HL-60/S4 treated with phorbol 12-myristate 13-acetate at 8.2 ng/mL for 4 days and 3 days (cell line): ENCODE measurements around the gene GNAI2.
"Not testable (repeated sequence)": the region's sequence is repeated elsewhere in the genome, so short reads cannot be mapped to it uniquely, and the experiment has no call there.

Experiments
- in situ Hi-C: fragments of 300-500 bp; cut with MboI; formaldehyde crosslinking; loops from 2 replicates; pipeline ENCODE4 v1.15.0; 2022; ENCODE audit warnings: low sequenced_read_pairs

The GNAI2 gene

GRCh38 chr3:50263478-50264382, 27.7 kb downstream of the GNAI2 start:
- in situ Hi-C loops, result no loop called here

DNA sequence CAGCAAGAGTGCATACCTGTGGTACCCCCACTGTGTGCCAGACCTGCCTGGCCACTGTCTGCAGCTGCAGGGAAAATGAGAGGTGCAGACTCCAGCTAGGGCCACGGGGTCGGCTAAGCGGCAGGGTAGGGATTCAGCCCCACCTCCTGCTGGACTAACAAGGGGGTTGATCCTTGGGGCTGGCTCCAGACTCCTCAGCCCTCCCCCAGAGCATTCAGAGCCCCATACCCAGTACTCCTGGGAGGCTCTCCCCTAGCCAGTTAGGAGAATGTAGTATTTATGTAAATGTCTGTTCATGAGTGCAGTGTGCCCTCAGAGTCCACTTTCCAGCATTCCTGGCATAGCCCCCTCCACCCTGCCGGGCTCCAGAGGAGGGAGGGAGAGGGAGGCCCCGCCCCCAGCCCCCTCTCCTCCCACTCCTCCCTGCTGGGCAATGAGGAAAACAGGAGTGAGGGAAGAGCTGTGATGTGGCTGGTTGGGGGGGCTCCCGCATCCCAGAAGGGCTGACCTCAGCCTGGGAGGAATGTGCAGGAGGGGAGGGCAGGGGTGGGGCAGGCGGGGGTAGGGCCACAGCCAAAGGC, 28.5 kb downstream of the GNAI2 start:
- in situ Hi-C loops, result no loop called here

DNA sequence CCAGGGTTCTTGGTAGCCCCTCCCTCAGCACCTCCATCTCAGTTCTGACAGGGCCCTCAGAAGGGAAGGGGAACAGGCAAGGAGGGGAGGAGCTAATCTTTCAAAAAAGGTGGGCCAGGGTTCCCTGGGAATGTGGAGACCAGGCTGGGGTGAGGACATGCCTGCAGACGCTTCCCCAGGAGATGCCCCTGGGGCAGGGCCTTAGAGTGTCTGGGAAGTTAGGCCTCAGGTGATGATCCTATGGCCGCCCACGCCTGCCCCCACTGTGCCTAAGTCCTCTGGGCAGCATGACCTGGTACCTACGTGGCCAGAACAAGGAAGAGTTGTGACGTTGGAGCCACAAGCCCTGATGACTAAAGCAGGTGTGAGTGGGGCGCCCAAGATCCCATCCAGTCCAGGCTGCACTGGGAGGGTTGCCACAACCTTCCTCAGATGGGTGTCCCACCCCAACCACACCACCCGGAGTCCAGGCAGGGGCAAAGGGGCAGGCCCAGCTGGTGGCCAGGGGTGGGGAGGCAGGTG, 29.0 kb downstream of the GNAI2 start:
- in situ Hi-C loops, result no loop called here

DNA sequence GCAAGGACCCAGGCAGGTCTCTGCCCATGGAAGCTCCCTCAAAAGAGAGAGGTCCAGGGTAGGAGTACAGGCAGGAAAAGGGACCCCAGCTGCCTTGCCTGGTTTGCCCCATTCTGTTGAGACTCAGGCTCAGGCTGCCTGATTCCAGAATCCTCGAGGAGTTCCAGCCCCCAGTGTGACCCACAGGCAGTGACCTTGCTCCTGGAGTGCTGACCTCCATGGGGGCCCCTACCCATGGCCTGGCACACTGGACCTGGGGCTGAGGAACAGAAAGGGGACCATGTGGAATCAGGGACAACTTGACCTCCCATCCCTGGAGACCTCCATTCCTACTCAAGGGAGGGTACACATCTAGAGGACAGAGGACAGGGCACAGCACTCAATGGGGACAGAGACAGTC, 29.6 kb downstream of the GNAI2 start:
- in situ Hi-C loops, result no loop called here

GRCh38 chr3:50266017-50266416, 30.0 kb downstream of the GNAI2 start:
- in situ Hi-C loops, result no loop called here

- in situ Hi-C loops, result no loop called here
Measured at GRCh38 chr3:50266836-50267235, 30.8 kb downstream of the GNAI2 start.

DNA sequence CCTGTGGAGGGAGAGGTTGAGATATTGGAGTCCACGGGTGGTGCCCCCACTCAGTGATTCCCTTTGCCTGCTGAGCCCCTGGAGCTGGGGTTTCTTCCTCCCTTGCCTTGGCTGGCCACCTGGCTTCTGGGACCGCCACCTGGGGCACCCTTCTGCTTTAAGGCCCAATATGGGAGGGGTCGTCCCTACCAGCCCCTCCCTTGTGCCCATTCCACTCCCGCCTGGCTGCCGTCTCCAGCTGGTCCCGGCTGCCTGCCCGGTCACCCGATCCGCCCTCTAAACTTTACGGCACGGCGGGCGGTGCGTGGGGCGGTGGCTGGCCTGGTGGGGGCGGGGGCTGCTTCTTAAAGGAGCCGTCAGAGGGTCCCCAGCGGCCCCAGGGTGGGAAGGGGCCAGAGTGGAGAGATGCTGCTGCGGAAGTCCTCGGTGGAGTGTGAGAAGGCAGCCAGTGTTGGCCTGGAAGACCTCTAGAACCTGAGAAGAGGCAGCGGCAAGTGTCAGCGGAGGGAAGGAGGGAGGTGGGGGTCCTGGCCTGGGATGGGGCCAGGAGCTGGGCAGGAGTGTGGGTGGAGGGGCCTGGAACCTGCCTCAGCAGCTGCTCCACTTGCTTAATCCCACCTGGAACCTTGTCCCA, 31.4 kb downstream of the GNAI2 start:
- in situ Hi-C loops, result no loop called here

- in situ Hi-C loops, result no loop called here
Measured at GRCh38 chr3:50268276-50268675, 32.3 kb downstream of the GNAI2 start.

DNA sequence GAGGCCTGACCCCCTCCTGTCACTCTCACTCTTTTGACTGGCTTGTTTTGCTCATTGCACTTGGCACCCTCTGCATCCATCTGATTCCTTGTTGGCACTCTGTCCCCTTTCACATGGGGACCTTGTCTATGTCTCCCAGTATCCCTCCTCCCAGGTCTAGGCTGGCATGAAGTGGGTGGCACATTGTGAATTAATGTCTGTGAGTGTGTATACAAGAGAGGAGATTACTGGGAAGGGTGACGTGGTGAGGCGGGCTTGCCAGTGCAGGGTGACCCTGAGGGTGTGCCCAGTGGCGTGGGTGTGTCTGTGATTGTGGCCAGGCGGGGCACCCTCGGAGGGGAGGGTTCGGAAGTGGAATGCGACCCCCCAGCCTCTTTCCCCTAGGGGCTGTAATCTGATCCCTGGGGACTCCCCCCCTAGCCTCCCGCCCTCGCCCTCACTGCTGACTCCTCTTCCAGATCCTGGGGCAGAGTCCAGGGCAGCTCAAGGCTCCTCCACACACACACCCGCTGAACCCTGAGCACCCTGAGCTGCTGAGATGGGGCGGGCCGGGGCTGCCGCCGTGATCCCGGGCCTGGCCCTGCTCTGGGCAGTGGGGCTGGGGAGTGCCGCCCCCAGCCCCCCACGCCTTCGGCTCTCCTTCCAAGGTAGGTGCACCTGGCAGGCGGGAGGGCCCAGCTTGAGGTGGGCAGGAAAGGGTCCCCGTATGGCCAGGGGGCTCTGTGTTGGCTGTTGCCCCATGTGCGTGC, 32.9 kb downstream of the GNAI2 start, which contains the start of gene SEMA3B:
SEMA3B (plus strand) TSS at position 445 of the 749 bp plus-strand sequence; CDS start at position 539, 94 bp downstream.
- in situ Hi-C loops, result no loop called here

DNA sequence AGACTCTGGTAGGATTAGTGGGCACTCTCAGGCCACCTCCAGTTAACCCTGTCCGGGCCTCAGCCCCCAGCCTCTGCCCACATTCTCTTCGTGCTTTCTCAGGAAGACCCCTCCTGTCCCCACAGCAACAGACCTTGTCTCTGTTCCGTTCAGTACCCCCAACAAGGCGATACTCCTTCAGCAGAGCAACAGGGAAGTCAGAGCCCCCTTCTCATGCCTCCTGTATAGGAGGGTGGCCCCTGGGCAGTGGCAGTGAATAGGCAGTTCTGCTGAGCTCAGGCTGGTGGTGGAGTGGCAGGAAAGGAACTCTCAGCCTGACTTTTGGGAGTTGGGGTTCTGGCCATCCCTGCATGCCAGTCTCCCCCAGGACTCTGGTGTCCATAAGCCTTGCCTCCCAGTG, 33.5 kb downstream of the GNAI2 start:
- in situ Hi-C loops, result no loop called here

DNA sequence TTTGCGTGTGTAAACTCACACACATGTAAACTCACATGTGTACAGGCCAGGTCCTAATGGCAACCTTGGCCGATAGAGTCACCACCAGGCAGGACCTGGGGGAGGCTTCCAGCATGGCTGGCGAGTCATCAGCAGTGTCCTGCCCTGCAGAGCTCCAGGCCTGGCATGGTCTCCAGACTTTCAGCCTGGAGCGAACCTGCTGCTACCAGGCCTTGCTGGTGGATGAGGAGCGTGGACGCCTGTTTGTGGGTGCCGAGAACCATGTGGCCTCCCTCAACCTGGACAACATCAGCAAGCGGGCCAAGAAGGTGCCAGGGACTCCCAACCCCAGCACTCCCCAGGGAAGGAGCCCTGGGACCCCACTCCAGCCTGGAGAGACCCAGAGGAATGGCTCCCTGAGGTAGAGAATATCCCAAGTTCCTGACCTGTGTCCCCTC, 34.0 kb downstream of the GNAI2 start:
- in situ Hi-C loops, result no loop called here

GRCh38 chr3:50270422-50271224, 34.6 kb downstream of the GNAI2 start:
- in situ Hi-C loops, result no loop called here

- in situ Hi-C loops, result no loop called here
Measured at GRCh38 chr3:50271314-50271936, 35.4 kb downstream of the GNAI2 start.

GRCh38 chr3:50272538-50272910, 36.5 kb downstream of the GNAI2 start:
- in situ Hi-C loops, result not testable (repeated sequence)

DNA sequence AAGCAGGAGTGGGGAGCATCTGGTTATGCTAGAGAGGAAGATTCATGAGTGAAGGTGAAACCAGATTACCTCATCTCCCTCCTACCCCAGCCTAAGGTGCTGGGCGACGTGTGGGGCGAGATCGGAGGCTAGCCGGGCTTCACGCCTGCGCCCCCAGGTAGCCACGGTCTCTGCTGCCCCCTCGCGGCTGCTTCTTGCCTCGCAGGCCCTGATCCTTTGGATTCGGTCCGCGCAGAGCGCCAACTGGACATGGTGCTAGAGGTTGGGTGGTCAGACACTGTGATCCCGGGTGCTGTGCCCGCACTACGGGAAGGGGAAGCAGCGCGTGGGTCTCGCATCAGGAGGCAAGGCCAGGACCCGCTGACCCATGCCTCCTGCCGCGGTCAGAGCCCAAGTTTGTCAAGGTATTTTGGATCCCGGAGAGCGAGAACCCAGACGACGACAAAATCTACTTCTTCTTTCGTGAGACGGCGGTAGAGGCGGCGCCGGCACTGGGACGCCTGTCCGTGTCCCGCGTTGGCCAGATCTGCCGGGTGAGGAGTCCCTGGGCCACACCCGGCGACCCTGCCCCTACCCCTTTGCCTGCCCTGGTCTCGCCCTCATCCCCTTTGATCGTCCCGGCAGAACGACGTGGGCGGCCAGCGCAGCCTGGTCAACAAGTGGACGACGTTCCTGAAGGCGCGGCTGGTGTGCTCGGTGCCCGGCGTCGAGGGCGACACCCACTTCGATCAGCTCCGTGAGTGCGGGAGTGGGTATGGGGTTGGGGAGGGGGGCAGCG, 37.1 kb downstream of the GNAI2 start:
- in situ Hi-C loops, result no loop called here

DNA sequence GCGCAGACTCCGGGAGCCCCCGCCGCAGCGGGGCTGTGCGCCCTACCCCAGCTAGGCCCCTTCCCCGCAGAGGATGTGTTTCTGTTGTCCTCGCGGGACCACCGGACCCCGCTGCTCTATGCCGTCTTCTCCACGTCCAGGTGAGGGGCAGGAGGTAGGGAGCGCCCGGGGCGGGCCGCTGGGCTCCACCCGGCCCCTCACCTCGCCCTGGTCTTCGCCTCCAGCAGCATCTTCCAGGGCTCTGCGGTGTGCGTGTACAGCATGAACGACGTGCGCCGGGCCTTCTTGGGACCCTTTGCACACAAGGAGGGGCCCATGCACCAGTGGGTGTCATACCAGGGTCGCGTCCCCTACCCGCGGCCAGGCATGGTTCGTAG, 37.7 kb downstream of the GNAI2 start:
- in situ Hi-C loops, result no loop called here

DNA sequence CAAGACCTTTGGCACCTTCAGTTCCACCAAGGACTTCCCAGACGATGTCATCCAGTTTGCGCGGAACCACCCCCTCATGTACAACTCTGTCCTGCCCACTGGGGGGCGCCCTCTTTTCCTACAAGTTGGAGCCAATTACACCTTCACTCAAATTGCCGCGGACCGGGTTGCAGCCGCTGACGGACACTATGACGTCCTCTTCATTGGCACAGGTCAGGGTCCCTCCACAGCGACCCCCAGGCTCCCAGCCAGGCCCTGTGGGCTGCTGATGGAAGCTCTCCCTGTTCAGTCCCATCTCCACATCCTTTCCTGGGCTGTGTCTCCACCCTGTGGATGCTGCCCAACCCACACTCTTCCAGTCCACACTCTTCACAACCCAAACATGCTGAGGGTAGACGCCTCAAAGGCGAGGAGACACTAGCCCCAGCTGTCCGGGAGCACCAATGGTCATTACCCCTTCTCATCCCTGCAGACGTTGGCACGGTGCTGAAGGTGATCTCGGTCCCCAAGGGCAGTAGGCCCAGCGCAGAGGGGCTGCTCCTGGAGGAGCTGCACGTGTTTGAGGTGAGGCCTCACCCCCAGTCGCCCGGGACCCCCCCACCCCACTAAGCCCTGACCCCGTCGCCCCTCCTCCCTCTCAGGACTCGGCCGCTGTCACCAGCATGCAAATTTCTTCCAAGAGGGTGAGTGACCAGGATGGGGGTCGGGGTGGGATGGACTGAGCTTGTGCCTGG, 38.5 kb downstream of the GNAI2 start:
- in situ Hi-C loops, result no loop called here
